Measurements from ENCODE around the gene SMYD2. TPM values are rescaled to one million over a fixed set of nuclear protein-coding genes. Genes with fewer than 3 reads are reported as not detected.
A peak's percentile ranks its signal among the peaks of the same experiment; 100 is the strongest.

The SMYD2 gene
- total RNA-seq, 2 donors from 2014 or later, result 6.2 to 89.5 TPM

DNA sequence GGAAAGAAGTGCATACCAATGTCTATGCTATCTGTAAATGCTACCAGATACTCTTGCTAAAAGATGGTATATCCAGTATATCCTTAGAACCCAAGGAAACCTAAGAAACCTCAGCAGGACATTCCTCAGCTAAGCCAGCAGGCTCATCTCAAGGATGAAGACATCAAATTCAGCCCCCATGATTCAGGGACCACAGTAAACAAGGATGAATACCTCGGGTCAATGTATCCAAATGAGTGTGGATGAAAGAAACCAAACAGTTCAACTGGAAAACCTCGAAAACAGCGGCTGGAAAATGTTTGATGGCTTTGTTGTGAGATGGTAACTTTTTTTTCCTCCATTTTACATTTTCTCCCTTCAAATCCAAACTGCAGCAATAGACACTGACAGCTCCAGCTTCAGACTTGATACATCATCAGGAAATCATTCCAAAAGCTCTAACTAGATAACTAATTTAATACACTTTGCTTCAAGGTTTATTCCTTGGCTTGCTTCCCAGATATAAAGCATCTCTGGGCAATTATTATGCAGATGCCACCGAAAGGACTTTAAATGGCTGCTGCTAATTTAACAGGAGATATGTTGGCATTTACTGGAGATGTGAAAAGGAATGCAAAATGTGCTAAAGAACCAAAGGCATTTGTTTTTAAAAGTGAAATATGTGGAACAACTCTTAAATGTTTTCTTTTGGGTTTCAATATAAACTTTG lies 73.6 kb downstream of the SMYD2 start:
- H3K36me3 ChIP-seq, result peaks cover 18% of the 10 kb centered on the region
- H3K9me3 ChIP-seq, result no peaks in the 10 kb centered on the region
- DNase-seq (ENCODE audit: low spot score), result no peak
- H3K4me3 ChIP-seq, result no peak overlapping the region
- TF ChIP-seq, protein P1, sequence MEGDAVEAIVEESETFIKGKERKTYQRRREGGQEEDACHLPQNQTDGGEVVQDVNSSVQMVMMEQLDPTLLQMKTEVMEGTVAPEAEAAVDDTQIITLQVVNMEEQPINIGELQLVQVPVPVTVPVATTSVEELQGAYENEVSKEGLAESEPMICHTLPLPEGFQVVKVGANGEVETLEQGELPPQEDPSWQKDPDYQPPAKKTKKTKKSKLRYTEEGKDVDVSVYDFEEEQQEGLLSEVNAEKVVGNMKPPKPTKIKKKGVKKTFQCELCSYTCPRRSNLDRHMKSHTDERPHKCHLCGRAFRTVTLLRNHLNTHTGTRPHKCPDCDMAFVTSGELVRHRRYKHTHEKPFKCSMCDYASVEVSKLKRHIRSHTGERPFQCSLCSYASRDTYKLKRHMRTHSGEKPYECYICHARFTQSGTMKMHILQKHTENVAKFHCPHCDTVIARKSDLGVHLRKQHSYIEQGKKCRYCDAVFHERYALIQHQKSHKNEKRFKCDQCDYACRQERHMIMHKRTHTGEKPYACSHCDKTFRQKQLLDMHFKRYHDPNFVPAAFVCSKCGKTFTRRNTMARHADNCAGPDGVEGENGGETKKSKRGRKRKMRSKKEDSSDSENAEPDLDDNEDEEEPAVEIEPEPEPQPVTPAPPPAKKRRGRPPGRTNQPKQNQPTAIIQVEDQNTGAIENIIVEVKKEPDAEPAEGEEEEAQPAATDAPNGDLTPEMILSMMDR (IDR thresholded peaks at IDR 0.05), result no peak
- H3K4me1 ChIP-seq, result no peaks in the 10 kb centered on the region
- no peak overlapping the region for H3K27ac ChIP-seq
- no peaks in the 10 kb centered on the region for H3K27me3 ChIP-seq

DNA sequence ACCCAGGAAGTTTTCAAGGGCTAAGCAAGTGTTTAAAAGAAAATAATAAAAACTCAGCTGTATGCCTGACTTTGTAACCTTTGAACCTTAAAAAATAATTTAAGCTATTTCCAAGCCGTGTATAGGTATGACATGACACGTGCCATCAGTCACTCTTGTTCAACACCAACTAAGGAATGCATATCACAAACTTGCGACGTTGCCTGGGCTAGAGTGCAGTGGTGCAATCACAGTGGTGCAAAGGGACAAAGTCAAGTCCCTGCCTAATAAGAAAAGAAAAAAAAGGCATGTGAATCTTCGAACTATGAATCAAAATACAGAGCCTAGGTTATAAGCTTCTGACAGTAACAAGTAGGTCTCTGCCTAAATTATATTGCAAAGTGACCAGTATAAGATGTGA lies 79.2 kb downstream of the SMYD2 start:
- TF ChIP-seq, protein P1 (IDR thresholded peaks at IDR 0.05), result no peak
- Histone ChIP-seq H3K27ac (no peak overlapping the region), H3K4me3 (no peak overlapping the region), H3K36me3 (peaks cover 18% of the 10 kb centered on the region), H3K27me3 (no peaks in the 10 kb centered on the region), H3K9me3 (no peaks in the 10 kb centered on the region), H3K4me1 (peaks cover 0 to 34% of the 10 kb centered on the region in 2 donors)
- DNase-seq (ENCODE audit: low spot score), result no peak

DNA sequence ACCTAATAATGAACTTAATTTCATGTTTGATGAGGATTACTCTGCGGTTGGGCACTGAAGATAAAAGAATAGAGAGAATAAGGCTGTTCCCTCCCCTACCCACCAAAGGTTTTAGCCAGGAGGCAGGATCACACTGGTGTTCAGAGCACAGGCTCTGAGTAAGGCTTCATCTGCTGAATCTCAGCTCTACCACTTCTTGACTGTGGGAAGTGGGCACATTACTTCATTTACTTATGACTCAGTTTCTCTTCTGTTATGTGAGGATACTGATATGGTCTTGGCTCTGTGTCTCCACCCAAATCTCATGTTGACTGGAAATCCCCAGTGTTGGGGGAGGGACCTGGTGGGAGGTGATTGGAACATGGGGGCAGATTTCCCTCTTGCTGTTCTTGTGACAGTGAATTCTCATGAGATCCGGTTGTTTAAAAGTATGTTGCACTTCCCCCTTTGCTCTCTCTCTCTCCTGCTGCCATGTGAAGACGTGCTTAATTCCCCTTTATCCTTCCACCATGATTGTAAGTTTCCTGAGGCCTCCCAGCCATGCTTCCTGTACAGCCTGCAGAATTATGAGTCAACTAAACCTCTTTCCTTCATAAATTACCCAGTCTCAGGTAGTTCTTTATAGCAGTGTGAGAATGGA lies 79.7 kb downstream of the SMYD2 start:
- peaks cover 18% of the 10 kb centered on the region for H3K36me3 ChIP-seq
- no peak for DNase-seq (ENCODE audit: low spot score)

DNA sequence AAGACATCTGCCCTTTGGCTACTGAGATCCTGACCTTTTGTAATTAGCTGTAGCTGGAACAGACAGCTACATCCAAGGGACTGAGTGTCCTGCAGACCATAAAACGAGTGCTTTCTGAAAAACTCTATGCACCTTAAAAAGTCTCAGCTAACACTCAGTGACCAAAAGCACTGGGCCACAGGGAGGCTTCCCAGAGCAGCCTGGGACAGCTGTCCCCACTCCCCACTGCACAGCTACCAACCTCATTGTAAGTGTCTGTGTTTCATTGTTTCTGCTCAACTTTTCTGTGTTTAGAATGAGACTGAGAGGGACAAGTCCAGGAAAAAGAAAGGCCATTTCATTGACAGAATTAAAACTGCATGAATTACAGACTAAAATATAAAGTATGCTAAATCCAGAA lies 80.7 kb downstream of the SMYD2 start:
- H3K27ac ChIP-seq, result peak overlapping the region; percentile 62 to 73
- H3K27me3 ChIP-seq, result no peaks in the 10 kb centered on the region
- no peaks in the 10 kb centered on the region for H3K9me3 ChIP-seq
- peaks cover 17% of the 10 kb centered on the region for H3K36me3 ChIP-seq
- no peak for DNase-seq (ENCODE audit: low spot score)
- TF ChIP-seq, protein P1 (IDR thresholded peaks at IDR 0.05), result no peak
- peaks cover 0 to 34% of the 10 kb centered on the region in 2 donors for H3K4me1 ChIP-seq
- H3K4me3 ChIP-seq, result no peak overlapping the region

More for the DNA sequence above, 79.7 kb downstream of the SMYD2 start:
- TF ChIP-seq, protein P1 (IDR thresholded peaks at IDR 0.05), result no peak
- H3K27me3 ChIP-seq, result no peaks in the 10 kb centered on the region
- no peak overlapping the region for H3K4me3 ChIP-seq
- peak overlapping the region in 1 of 2 donors; percentile 73 for H3K27ac ChIP-seq
- H3K9me3 ChIP-seq, result no peaks in the 10 kb centered on the region
- peaks cover 0 to 34% of the 10 kb centered on the region in 2 donors for H3K4me1 ChIP-seq

DNA sequence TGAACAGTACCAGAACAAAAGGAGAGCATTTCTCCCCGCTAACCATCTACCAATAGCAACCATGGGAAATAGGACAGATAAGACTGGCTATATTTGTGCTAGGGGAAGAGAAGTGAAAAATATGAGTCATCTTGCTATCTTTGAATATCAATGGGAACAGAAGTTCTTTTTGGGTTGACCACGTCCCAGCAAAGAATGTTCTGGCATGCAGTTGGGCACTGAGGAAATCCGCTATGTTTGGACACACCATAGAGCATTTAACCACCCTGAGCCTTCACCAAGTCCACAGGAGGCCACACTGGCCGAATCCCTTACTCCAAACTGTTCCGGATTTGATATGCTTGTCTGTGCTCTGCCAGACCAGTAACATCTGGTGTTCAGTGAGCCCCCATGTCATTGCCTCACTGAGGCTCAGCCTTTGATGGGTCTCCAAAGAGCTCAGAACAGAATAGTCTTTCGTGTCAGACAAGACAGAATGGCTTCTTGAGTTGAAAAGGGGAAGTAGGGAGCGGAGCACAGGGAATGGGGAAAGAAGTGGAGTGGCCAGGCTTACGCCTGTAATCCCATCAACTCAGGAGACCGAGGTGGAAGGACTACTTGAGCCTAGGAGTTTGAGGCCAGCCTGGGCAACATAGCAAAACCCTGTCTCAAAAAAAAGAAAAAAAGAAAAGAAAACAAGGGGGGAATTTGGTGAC lies 81.4 kb downstream of the SMYD2 start:
- Histone ChIP-seq H3K4me3 (no peak overlapping the region), H3K27me3 (no peaks in the 10 kb centered on the region), H3K4me1 (peaks cover 0 to 34% of the 10 kb centered on the region in 2 donors), H3K9me3 (no peaks in the 10 kb centered on the region), H3K36me3 (peaks cover 10% of the 10 kb centered on the region), H3K27ac (peak overlapping the region; percentile 62 to 73)
- DNase-seq (ENCODE audit: low spot score), result peak; percentile 77
- TF ChIP-seq, protein P1 (IDR thresholded peaks at IDR 0.05), result no peak

Measured in right atrium auricular region (tissue), 2 donors.